HG02943 (cell line): ENCODE results near the gene MTA2.

ENCODE experiments used
- ATAC-seq: cut with Tn5 transposase; IDR thresholded peaks from one replicate; pipeline ENCODE4 v1.9.1; 2021; ENCODE audit warnings: mild to moderate bottlenecking, low read depth, moderate library complexity; ENCODE audit not compliant: unreplicated experiment

The MTA2 gene

GRCh38 chr11:62613291-62613778 is 11.7 kb upstream of the MTA2 start:
- no peak for ATAC-seq

GRCh38 chr11:62612366-62613290 is 11.0 kb upstream of the MTA2 start, which contains the start of the genes EML3 and ROM1:
TSS of gene EML3 (minus strand) at chr11:62612775. CDS start at chr11:62612457, 318 bp downstream.
TSS of gene ROM1 (plus strand) at chr11:62613257. CDS start at chr11:62613282, 25 bp downstream.
- peak; percentile 61 for ATAC-seq

GRCh38 chr11:62611705-62612365 is 10.2 kb upstream of the MTA2 start:
- peak; percentile 13 for ATAC-seq

GRCh38 chr11:62610814-62611704 is 9.4 kb upstream of the MTA2 start:
- ATAC-seq, result no peak

DNA sequence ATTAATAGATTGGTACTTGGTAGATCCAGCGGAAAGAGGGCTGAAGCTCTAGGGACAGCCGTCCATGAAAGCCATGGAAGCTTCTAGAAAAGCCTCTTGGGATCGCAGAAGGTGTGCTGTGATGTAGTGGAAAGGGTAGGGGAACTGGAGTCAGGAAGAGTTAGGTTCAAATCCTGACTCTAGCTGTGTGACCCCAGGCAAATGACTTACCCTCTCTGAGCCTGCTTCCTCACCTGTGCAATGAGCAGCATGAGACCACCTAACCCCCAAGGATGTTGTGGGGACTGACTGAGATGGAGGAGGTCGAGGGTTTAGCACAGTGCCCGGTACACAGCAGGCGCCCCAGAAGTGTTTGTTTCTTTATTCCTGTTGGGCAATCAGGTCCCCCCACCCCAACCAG is 8.7 kb upstream of the MTA2 start:
- no peak for ATAC-seq

GRCh38 chr11:62608776-62609175 is 7.1 kb upstream of the MTA2 start:
- no peak for ATAC-seq

DNA sequence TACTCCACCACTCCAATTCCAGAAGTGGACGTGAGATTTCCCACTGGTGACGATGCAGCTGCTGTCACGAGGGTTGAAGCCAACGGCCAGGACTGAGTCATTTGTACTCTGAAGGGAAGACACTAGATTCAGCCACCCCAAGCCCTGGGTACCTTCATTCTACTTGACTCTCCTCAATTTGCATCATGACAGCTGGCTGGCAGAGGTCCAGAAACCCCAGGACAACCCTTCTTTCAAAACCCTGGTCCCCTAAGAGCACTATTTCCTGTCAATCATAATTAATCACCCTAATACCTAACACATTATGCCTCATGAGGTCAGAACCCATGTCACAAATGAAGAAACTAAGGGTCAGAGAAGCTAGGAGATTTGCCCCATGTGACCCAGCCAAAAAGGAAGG is 6.0 kb upstream of the MTA2 start:
- ATAC-seq, result no peak

DNA sequence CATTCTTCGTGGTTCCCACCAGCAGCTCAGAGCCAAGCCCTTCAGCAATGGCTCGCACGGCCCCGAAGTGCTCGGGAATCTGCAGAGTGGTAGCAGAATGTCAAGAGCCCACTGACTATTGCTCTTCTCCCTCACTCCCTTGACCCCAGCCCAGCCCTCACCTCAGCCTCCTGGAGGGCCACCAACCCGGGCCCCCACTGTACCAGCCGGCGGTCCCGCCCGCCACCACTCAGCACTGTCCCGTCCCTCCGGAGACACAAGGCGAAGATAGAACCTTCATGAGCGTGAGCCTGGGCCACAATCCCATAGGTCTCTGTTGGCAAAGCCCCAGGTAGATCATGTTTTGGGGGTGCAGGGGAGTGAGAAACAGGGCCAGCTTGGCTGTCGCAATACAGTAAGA is 4.2 kb upstream of the MTA2 start:
- ATAC-seq, result no peak

DNA sequence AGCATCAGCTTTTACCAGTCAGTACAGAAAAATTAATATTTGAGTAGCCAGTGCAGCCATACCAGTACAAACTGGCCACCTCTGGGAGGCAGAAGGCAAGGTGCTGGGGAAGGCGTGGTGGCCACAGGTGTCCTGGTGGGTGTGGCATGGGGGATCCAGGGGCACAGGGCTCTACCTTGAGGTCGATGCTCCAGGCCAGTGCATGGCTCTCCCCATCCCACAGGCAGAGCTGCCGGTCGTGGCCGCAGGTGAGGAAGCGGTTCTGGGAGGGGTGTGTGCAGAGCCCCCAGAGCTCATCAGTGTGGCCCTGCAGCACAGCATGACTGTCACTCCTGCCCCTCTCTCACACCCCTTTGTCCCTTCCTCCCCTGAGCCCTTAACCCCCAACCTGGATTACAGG is 3.8 kb upstream of the MTA2 start:
- ATAC-seq, result no peak

GRCh38 chr11:62604460-62605120 is 2.9 kb upstream of the MTA2 start:
- ATAC-seq, result no peak

- ATAC-seq, result no peak
Measured at GRCh38 chr11:62603776-62604299, 2.2 kb upstream of the MTA2 start.

DNA sequence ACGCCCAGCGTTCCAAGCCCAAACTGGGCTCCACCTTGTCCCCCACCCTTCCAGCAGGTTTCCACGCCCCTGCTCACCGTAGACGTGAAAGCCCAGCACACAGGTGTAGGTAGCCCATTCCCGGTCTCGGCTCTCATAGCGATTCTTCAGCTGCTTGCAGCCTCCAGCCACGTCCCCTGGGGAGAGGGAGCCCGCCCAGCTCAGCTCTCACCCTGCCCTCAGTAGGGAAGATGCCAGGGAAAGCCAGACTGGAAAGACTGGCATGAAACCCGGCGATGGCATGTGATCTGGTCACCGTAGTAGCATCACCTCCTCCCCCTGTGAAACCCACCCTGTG is 1.4 kb upstream of the MTA2 start:
- no peak for ATAC-seq

DNA sequence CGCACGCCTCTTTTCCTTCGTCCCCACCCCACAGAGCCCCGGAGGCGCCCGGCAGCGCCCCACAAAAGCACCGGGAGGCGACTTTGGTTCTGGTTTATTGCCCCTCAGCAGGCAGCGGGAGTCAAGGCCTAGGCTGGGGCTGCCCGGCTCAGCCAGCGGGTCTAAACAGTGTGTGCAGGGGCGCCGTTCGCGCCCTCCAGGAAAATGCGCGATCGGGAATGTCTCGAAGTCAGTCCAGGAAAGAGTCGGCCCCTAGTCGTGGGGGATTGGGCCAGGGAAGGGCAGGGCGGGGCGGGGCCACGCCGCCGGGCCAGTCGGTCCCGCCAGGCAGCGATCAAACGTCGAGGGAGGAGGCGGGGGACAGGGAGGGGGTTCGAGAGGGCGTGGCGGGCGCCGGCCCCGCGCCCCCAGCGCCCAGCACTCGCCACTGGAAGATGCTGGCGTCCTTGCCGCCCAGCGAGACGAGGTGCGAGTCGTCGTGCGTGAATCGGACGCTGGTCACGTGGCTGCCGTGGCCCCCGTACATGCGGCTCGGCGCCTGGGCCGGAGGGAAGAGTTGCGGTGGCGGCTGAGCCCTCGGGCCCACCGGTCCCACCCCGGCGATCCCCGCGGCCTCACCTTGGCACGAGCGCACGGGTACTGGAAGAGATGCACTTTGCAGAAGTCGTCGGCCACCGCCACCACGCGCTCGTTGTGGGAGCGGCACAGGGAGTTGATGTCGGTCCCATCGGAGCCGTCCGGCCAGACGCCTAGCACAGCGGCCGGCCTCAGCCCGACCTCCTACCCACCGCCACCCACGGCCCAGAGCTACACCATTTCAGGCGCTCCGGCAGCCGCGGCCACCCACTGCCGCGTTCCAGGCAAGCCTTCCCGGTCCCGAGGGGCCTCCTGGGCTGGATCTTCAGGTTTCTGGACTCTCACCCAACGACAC is 741 bp upstream of the MTA2 start:
- ATAC-seq, result no peak

DNA sequence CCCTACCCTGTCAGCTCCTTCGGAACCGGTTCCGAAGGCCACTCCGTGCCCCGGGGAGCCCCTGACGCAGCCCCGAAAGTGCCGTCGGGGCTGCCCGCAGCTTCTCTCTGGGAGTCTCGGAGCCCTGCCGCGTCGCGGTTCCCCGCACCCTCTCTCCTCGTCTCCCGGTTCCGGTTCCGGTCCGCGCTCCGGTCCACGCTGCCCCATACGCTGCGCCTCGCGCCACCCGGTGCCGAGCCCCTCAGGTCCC is 618 bp downstream of the MTA2 start:
- ATAC-seq, result peak; percentile 10

- ATAC-seq, result no peak
Measured at GRCh38 chr11:62600367-62601121, 1.1 kb downstream of the MTA2 start.

GRCh38 chr11:62599901-62600300 is 1.8 kb downstream of the MTA2 start:
- ATAC-seq, result no peak

DNA sequence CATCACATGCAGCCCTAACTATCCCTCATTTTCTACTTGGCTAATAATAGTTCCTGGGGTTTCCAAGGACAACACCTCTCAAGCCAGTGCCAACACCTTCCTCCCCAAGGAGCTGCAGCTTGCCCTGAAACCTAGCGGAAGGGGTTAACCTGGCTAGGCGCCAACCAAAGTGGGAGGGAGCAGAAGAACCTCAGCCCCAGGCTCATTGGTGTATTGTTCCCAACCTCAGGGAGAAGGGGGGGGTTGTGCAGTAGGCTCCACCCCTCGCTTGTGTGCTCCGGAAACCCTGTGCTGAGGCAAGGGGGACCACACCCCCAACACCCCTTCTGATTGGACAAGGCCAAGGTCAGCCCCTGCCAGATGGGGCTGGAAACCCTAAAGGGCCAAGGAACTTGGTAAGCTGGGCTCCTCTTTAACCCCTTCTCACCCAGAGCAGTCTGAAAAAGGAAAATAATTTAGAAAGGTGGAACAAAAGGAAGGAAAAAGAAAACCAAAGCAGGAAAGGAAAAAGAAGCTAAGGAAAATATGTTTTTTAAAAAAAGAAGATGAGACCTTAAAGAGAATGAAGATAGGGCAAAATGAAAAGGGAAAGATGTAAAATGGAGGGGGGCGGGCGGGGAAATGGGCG is 2.5 kb downstream of the MTA2 start:
- ATAC-seq, result peak; percentile 47

GRCh38 chr11:62595124-62595523 is 6.5 kb downstream of the MTA2 start:
- ATAC-seq, result no peak
